ENCODE results near the gene STXBP1.
A peak's percentile ranks its signal among the peaks of the same experiment; 100 is the strongest.

The STXBP1 gene

DNA sequence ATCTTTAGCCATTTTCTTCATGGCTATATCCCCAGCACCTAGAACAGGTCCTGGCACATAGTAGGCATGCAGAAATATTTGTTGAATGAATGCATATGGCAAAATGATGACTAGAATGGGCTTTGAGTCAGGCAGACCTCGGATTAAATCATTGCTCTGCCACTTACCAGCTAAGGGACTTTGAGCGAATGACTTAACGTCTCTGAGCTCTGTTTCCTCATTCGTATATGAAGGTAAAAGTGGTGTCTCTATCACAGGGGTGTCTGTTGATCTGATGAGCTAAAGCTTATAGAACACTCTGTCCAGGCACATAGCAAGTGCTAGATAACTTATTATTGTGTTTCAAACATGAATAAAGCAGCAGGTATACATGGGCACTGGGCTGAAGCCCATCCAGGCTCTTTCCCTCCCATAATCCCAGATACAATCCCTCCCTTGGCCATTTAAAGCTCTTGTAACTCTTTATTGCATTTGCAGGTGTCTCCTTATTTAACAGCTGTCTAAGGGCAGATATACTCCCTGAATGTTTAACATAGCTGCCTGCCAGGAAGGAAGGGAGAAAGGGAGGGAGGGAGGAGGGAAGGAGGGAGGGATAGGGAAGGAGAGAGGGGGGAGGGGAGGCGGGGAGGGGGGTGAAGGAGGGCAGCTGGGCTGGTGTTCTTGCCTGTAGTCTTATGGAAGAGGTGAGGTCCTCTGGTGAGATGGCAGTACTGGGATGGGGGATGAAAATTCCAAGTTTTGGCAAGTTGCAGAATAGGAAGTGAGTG is 23.2 kb upstream of the STXBP1 start:
- H3K4me3 ChIP-seq (ENCODE audit: low read depth in 1 of 2, low read length in 1 of 2): no peak overlapping the region
- TF ChIP-seq CTCF (IDR thresholded peaks at IDR 0.05): no peak
- H3K27me3 ChIP-seq: peaks cover 36% of the 10 kb centered on the region
- no peak overlapping the region for H3K27ac ChIP-seq
- H3K4me1 ChIP-seq (ENCODE audit: control insufficient read depth in 1 of 2, insufficient read depth in 1 of 2, low read depth in 1 of 2, low read length in 1 of 2): no peaks in the 10 kb centered on the region
- no peaks in the 10 kb centered on the region for H3K36me3 ChIP-seq
- no peaks in the 10 kb centered on the region for H3K9me3 ChIP-seq

- H3K4me1 ChIP-seq (ENCODE audit: control insufficient read depth in 1 of 2, insufficient read depth in 1 of 2, low read depth in 1 of 2, low read length in 1 of 2): no peaks in the 10 kb centered on the region
- no peak overlapping the region for H3K27ac ChIP-seq
- peak; percentile 66 for TF ChIP-seq CTCF (IDR thresholded peaks at IDR 0.05)
- no peak overlapping the region for H3K4me3 ChIP-seq (ENCODE audit: low read depth in 1 of 2, low read length in 1 of 2)
- H3K36me3 ChIP-seq: no peaks in the 10 kb centered on the region
- peaks cover 36% of the 10 kb centered on the region for H3K27me3 ChIP-seq
- no peaks in the 10 kb centered on the region for H3K9me3 ChIP-seq
Observed at GRCh38 chr9:127589955-127590370, 22.1 kb upstream of the STXBP1 start.

DNA sequence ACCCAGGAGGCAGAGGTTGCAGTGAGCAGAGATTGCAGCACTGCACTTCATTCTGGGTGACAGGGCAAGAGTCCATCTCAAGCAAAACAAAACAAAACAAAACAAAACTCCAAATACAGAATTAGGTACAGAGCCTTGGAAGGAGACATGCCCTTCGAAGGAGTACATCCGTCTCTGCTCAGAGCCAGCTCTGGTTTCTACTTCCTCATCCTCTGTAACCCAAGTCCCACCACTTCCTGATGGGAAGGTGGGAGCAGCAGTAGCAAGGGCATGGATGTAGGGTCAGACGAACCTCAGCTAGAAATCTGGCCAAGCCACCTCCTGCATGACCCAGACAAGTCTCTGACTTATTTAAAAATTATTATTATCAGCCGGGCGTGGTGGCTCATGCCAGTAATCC is 16.5 kb upstream of the STXBP1 start:
- Histone ChIP-seq H3K27ac (no peak overlapping the region), H3K36me3 (no peaks in the 10 kb centered on the region), H3K4me3 (ENCODE audit: low read depth in 1 of 2, low read length in 1 of 2) (no peak overlapping the region), H3K4me1 (ENCODE audit: control insufficient read depth in 1 of 2, insufficient read depth in 1 of 2, low read depth in 1 of 2, low read length in 1 of 2) (no peaks in the 10 kb centered on the region), H3K27me3 (no peaks in the 10 kb centered on the region), H3K9me3 (no peaks in the 10 kb centered on the region)
- TF ChIP-seq CTCF (IDR thresholded peaks at IDR 0.05): no peak

DNA sequence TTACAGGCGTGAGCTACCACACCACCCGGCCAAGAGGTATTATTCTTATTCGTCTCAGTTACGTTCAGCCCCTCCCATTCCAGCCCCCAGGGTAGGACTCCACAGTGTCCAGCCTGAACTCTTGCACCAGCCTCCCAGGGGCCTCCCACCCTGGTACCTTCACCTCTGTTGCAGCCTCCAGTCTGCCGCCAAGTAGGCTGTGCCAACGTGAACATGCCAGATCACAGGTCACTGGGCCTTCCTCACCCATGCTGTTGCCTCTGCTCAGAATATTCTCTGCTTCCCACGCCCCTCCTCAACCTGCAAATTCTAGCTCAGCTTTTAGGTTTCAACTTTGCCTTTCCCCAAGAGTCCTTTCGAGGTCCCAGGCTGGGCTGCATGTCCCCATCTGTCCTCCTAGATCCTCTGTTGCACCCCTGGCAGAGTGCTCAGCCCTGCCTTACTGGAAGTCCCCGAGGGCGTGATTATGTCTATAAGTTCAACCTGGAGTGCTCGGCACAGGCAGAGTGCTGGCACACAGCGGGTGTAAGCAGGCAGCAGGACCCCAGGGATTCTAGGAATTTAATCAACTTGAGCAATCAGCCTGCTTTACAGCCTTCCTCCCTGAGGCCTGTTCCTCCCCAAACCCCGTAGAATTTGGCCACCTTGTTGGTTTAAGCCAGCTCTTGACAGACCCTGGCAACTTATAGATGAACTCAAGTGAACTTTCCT is 13.1 kb upstream of the STXBP1 start:
- Histone ChIP-seq H3K27ac (no peak overlapping the region), H3K9me3 (no peaks in the 10 kb centered on the region), H3K4me1 (ENCODE audit: control insufficient read depth in 1 of 2, insufficient read depth in 1 of 2, low read depth in 1 of 2, low read length in 1 of 2) (no peaks in the 10 kb centered on the region), H3K36me3 (no peaks in the 10 kb centered on the region), H3K27me3 (no peaks in the 10 kb centered on the region), H3K4me3 (ENCODE audit: low read depth in 1 of 2, low read length in 1 of 2) (no peak overlapping the region)
- no peak for TF ChIP-seq CTCF (IDR thresholded peaks at IDR 0.05)

GRCh38 chr9:127599550-127599891 is 12.6 kb upstream of the STXBP1 start:
- no peaks in the 10 kb centered on the region for H3K36me3 ChIP-seq
- no peak for TF ChIP-seq CTCF (IDR thresholded peaks at IDR 0.05)
- no peak overlapping the region for H3K27ac ChIP-seq
- H3K27me3 ChIP-seq: no peaks in the 10 kb centered on the region
- H3K4me1 ChIP-seq (ENCODE audit: control insufficient read depth in 1 of 2, insufficient read depth in 1 of 2, low read depth in 1 of 2, low read length in 1 of 2): no peaks in the 10 kb centered on the region
- no peaks in the 10 kb centered on the region for H3K9me3 ChIP-seq
- H3K4me3 ChIP-seq (ENCODE audit: low read depth in 1 of 2, low read length in 1 of 2): no peak overlapping the region

Measured in neutrophil (primary cell).